ENCODE results near the gene MMP28.

The MMP28 gene

DNA sequence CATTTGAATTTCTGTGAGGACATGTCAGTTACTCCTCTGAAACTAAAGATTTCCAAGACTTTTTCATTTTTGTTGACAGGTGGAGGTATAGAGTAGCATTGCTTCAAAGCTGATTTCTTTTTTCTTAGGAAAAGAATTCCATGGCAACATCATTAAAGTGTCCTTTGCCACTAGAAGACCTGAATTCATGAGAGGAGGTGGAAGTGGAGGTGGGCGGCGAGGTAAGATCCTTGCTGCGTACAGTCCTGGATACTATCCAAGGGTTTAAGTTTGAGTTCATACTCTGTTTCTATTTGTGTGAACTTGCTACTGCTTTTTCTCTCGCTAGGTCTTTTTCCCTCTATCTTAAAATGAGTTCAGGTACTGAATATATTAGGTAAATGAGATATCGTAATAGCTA is 46.8 kb upstream of the MMP28 start:
- Histone ChIP-seq H3K9ac (ENCODE audit: low read length) (no peak overlapping the region), H3K36me3 (ENCODE audit: insufficient read depth, low read length) (peaks cover 95% of the 10 kb centered on the region), H3K9me3 (ENCODE audit: low read length) (no peaks in the 10 kb centered on the region), H3K9me2 (ENCODE audit: low read depth, low read length) (no peaks in the 10 kb centered on the region), H3K27ac (ENCODE audit: low read depth, low read length, poor library complexity, severe bottlenecking) (no peak overlapping the region), H3K4me3 (ENCODE audit: low read depth, low read length, poor library complexity, severe bottlenecking) (no peak overlapping the region), H3K27me3 (ENCODE audit: insufficient read depth, low read length) (no peaks in the 10 kb centered on the region), H3K79me2 (ENCODE audit: insufficient read depth, low read length) (no peaks in the 10 kb centered on the region), H3F3A (ENCODE audit: insufficient read depth, low read length) (no peaks in the 10 kb centered on the region; the same call in 1 of the 2 replicates), H3K4me2 (ENCODE audit: low read length) (no peak overlapping the region), H3K4me1 (ENCODE audit: insufficient read depth, low read length, severe bottlenecking) (no peaks in the 10 kb centered on the region), H4K20me1 (ENCODE audit: insufficient read depth, low read length) (no peaks in the 10 kb centered on the region; the same call in 1 of the 2 replicates), H2AFZ (ENCODE audit: low read length) (no peak overlapping the region)
- TF ChIP-seq EZH2 (IDR thresholded peaks at IDR 0.05; ENCODE audit: borderline replicate concordance, low read length): no peak
- TF ChIP-seq, protein P1, sequence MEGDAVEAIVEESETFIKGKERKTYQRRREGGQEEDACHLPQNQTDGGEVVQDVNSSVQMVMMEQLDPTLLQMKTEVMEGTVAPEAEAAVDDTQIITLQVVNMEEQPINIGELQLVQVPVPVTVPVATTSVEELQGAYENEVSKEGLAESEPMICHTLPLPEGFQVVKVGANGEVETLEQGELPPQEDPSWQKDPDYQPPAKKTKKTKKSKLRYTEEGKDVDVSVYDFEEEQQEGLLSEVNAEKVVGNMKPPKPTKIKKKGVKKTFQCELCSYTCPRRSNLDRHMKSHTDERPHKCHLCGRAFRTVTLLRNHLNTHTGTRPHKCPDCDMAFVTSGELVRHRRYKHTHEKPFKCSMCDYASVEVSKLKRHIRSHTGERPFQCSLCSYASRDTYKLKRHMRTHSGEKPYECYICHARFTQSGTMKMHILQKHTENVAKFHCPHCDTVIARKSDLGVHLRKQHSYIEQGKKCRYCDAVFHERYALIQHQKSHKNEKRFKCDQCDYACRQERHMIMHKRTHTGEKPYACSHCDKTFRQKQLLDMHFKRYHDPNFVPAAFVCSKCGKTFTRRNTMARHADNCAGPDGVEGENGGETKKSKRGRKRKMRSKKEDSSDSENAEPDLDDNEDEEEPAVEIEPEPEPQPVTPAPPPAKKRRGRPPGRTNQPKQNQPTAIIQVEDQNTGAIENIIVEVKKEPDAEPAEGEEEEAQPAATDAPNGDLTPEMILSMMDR (IDR thresholded peaks at IDR 0.05; ENCODE audit: low read length): no peak

DNA sequence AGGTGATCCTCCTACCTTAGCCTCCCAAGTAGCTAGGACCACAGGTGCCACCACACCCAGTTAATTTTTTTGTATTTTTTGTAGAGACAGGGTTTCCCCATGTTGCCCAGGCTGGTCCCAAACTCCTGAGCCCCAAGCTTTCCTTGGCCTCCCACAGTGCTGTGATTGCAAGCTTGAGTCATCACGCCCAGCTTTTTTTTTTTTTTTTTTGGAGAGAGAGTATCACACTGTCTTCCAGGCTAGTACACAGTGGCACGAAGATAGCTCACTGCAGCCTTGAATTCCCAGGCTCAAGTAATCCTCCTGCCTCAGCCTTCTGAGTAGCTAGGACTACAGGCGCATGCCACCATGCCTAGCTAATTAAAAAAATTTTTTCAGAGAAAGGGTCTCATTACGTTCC is 46.1 kb upstream of the MMP28 start:
- TF ChIP-seq EZH2 (IDR thresholded peaks at IDR 0.05; ENCODE audit: borderline replicate concordance, low read length): no peak
- TF ChIP-seq, protein P1 (IDR thresholded peaks at IDR 0.05; ENCODE audit: low read length): no peak
- Histone ChIP-seq H3F3A (ENCODE audit: insufficient read depth, low read length) (no peaks in the 10 kb centered on the region; the same call in 1 of the 2 replicates), H3K27me3 (ENCODE audit: insufficient read depth, low read length) (no peaks in the 10 kb centered on the region), H3K9me3 (ENCODE audit: low read length) (no peaks in the 10 kb centered on the region), H2AFZ (ENCODE audit: low read length) (no peak overlapping the region), H4K20me1 (ENCODE audit: insufficient read depth, low read length) (no peaks in the 10 kb centered on the region; the same call in 1 of the 2 replicates), H3K36me3 (ENCODE audit: insufficient read depth, low read length) (peaks cover 95% of the 10 kb centered on the region), H3K4me2 (ENCODE audit: low read length) (no peak overlapping the region), H3K9me2 (ENCODE audit: low read depth, low read length) (no peaks in the 10 kb centered on the region), H3K27ac (ENCODE audit: low read depth, low read length, poor library complexity, severe bottlenecking) (no peak overlapping the region), H3K79me2 (ENCODE audit: insufficient read depth, low read length) (no peaks in the 10 kb centered on the region), H3K9ac (ENCODE audit: low read length) (no peak overlapping the region), H3K4me3 (ENCODE audit: low read depth, low read length, poor library complexity, severe bottlenecking) (no peak overlapping the region), H3K4me1 (ENCODE audit: insufficient read depth, low read length, severe bottlenecking) (no peaks in the 10 kb centered on the region)

DNA sequence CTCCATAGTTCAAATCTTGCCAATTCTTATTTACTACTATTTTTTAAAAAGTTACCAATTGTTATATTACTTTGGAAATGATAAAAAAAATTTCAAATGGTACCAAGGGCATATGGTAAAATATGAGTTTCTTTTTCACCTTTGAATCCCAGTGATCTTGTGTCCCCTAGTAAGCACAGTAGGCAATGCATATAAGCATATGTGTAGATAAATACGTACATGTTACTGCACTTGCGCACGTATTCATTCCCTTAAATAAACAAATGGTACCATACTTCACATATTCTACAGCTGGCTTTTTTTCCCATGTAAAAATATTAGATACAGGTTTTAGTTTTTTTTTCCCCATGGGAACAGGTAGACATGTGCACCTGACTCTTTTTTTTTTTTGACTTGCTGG is 45.7 kb upstream of the MMP28 start:
- Histone ChIP-seq H3K4me2 (ENCODE audit: low read length) (no peak overlapping the region), H3K36me3 (ENCODE audit: insufficient read depth, low read length) (peaks cover 95% of the 10 kb centered on the region), H3K9me3 (ENCODE audit: low read length) (no peaks in the 10 kb centered on the region), H3K9ac (ENCODE audit: low read length) (no peak overlapping the region), H3F3A (ENCODE audit: insufficient read depth, low read length) (no peaks in the 10 kb centered on the region; the same call in 1 of the 2 replicates), H3K79me2 (ENCODE audit: insufficient read depth, low read length) (no peaks in the 10 kb centered on the region), H3K4me1 (ENCODE audit: insufficient read depth, low read length, severe bottlenecking) (no peaks in the 10 kb centered on the region), H3K4me3 (ENCODE audit: low read depth, low read length, poor library complexity, severe bottlenecking) (no peak overlapping the region), H3K27ac (ENCODE audit: low read depth, low read length, poor library complexity, severe bottlenecking) (no peak overlapping the region), H3K9me2 (ENCODE audit: low read depth, low read length) (no peaks in the 10 kb centered on the region), H3K27me3 (ENCODE audit: insufficient read depth, low read length) (no peaks in the 10 kb centered on the region), H2AFZ (ENCODE audit: low read length) (no peak overlapping the region), H4K20me1 (ENCODE audit: insufficient read depth, low read length) (no peaks in the 10 kb centered on the region; the same call in 1 of the 2 replicates)
- TF ChIP-seq, protein P1 (IDR thresholded peaks at IDR 0.05; ENCODE audit: low read length): no peak
- no peak for TF ChIP-seq EZH2 (IDR thresholded peaks at IDR 0.05; ENCODE audit: borderline replicate concordance, low read length)
